K562 (cell line): ENCODE results near the gene MRPL4. TPM values are rescaled to one million over a fixed set of nuclear protein-coding genes. Genes with fewer than 3 reads are reported as not detected.
A peak's percentile ranks its signal among the peaks of the same experiment; 100 is the strongest.

Experiments
- ETS2 ChIP-seq: IDR thresholded peaks from 2 replicates; pipeline ENCODE4 v1.6.1; 2016; ENCODE audit warnings: borderline replicate concordance, missing genetic modification characterization, mild to moderate bottlenecking, moderate library complexity, missing compliant biosample characterization; ENCODE audit not compliant: poor library complexity, severe bottlenecking
- EZH2 ChIP-seq: IDR thresholded peaks from 2 replicates; pipeline ENCODE4 v1.6.1; 2012; ENCODE audit warnings: low read depth, mild to moderate bottlenecking, inconsistent platforms, low read length, borderline replicate concordance
- FOXA3 ChIP-seq, 2 experiments: fragments of 450-650 bp in 1 of 2; sonication (generic) in 1 of 2; formaldehyde crosslinking; IDR thresholded peaks in 1 of 2; conservative IDR thresholded peaks in 1 of 2; 2 replicates each; pipeline versions ENCODE4 v1.4.0 to v1.8.0; 2020 to 2022; ENCODE audit warnings: mild to moderate bottlenecking in 2 of 2, missing genetic modification reagents in 1 of 2
- GABPB1 ChIP-seq: sonication (generic); formaldehyde crosslinking; IDR thresholded peaks from 2 replicates; pipeline ENCODE4 v1.8.0; 2022; ENCODE audit warnings: mild to moderate bottlenecking, missing genetic modification reagents
- GATA2 ChIP-seq: sonication (generic); formaldehyde crosslinking; IDR thresholded peaks from 2 replicates; pipeline ENCODE4 v1.4.0; 2020; ENCODE audit warnings: mild to moderate bottlenecking, missing genetic modification reagents
- GTF2F1 ChIP-seq: IDR thresholded peaks from 2 replicates; pipeline ENCODE4 v1.6.1; 2011; ENCODE audit warnings: low read depth, low read length, improper control_type of control experiment
- KAT2B ChIP-seq: IDR thresholded peaks from one replicate; pipeline ENCODE4 v1.6.1; 2012; ENCODE audit warnings: low read depth, mild to moderate bottlenecking, control low read depth, inconsistent platforms, low read length, moderate library complexity
- MBD1 ChIP-seq: fragments of 250-450 bp; sonication (Bioruptor Pico); IDR thresholded peaks from 2 replicates; pipeline ENCODE4 v1.8.0; 2022; ENCODE audit warnings: inconsistent platforms
- MBD2 ChIP-seq: sonication (generic); IDR thresholded peaks from 2 replicates; pipeline ENCODE4 v1.6.1; 2016; ENCODE audit warnings: low read depth, borderline replicate concordance
- NCOA4 ChIP-seq: fragments of 450-650 bp; IDR thresholded peaks from 2 replicates; pipeline ENCODE4 v1.6.1; 2018; ENCODE audit warnings: mild to moderate bottlenecking; ENCODE audit not compliant: partially characterized antibody
- NFE2 ChIP-seq: IDR thresholded peaks from 2 replicates; pipeline ENCODE4 v1.6.1; 2014; ENCODE audit warnings: antibody characterized with exemption, low read depth
- SAFB2 ChIP-seq: fragments of 200-400 bp; formaldehyde crosslinking; IDR thresholded peaks from 2 replicates; pipeline ENCODE4 v1.6.1; 2018; ENCODE audit warnings: borderline replicate concordance, low read length, low read depth, moderate library complexity; ENCODE audit not compliant: severe bottlenecking
- SMAD1 ChIP-seq: fragments of 150-350 bp; IDR thresholded peaks from 2 replicates; pipeline ENCODE4 v1.6.1; 2014; ENCODE audit warnings: low read length, low read depth; ENCODE audit not compliant: partially characterized antibody
- SREBF1 ChIP-seq: fragments of 150-350 bp; IDR thresholded peaks from 2 replicates; pipeline ENCODE4 v1.6.1; 2014; ENCODE audit warnings: antibody characterized with exemption, low read depth, low read length, borderline replicate concordance
- ZBTB7A ChIP-seq: IDR thresholded peaks from 2 replicates; pipeline ENCODE4 v1.6.1; 2011; ENCODE audit warnings: low read depth, mild to moderate bottlenecking, low read length, moderate library complexity, borderline replicate concordance; ENCODE audit not compliant: control insufficient read depth
- ZFP91 ChIP-seq: sonication (generic); formaldehyde crosslinking; IDR thresholded peaks from 2 replicates; pipeline ENCODE4 v1.8.0; 2022; ENCODE audit warnings: mild to moderate bottlenecking, missing genetic modification reagents
- ZNF184 ChIP-seq: sonication (generic); formaldehyde crosslinking; IDR thresholded peaks from 2 replicates; pipeline ENCODE4 v1.5.0; 2020; ENCODE audit warnings: missing genetic modification reagents
- ZNF584 ChIP-seq: fragments of 200-800 bp; sonication (Bioruptor generic); IDR thresholded peaks from 2 replicates; pipeline ENCODE4 v1.6.1; 2016; ENCODE audit warnings: low read depth, mild to moderate bottlenecking, missing genetic modification characterization, missing compliant biosample characterization
- ZNF668 ChIP-seq: fragments of 250-450 bp; sonication (Bioruptor Pico); IDR thresholded peaks from 2 replicates; pipeline ENCODE4 v1.8.0; 2022; ENCODE audit warnings: mild to moderate bottlenecking, inconsistent platforms
- ZNF717 ChIP-seq: fragments of 250-450 bp; sonication (Bioruptor Pico); IDR thresholded peaks from 2 replicates; pipeline ENCODE4 v1.5.0; 2021
- ZNF79 ChIP-seq: fragments of 250-450 bp; sonication (Bioruptor Pico); IDR thresholded peaks from 2 replicates; pipeline ENCODE4 v1.4.0; 2020; ENCODE audit warnings: low read depth, mild to moderate bottlenecking, moderate library complexity
- polyA plus RNA-seq, 8 experiments: library from polyadenylated mRNA; depleted of rRNA in 4 of 8; stranded (reverse) in 5 of 8; unstranded in 3 of 8; fragments of >200 nt; fragmentation: Nextera tagmentation in 2 of 8; fragmentation: Illumina TruSeq in 1 of 8; extraction: Ambion mirVana in 2 of 8; extraction: Trizol in 1 of 8; gene quantifications; 2 replicates each; pipeline versions ENCODE4 v1.2.1 to v1.2.3, GENCODE V29; 2011 to 2014; ENCODE audit warnings: inconsistent platforms in 1 of 8, missing spikeins in 1 of 8
- total RNA-seq, 7 experiments: library from RNA; depleted of rRNA in 6 of 7; stranded (reverse); fragments of >200 nt in 6 of 7; fragmentation: Illumina TruSeq in 2 of 7; extraction: Trizol in 2 of 7; gene quantifications; 2 replicates each; pipeline versions ENCODE4 v1.2.1 to v1.2.3, GENCODE V29; 2011 to 2021; ENCODE audit warnings: low replicate concordance in 1 of 7
- TF ChIP-seq, protein P1 (sequence below): conservative IDR thresholded peaks from 2 replicates; pipeline ENCODE4 v1.6.1; 2011; ENCODE audit warnings: low read depth, mild to moderate bottlenecking, low read length; ENCODE audit not compliant: control insufficient read depth

MRPL4 gene
- total and polyA plus RNA-seq, 9 of the 15 experiments (the other 6 are each of a cell fraction or from before 2014, with no cell fraction given) = 1.4 to 239 (median 64.9) TPM

DNA sequence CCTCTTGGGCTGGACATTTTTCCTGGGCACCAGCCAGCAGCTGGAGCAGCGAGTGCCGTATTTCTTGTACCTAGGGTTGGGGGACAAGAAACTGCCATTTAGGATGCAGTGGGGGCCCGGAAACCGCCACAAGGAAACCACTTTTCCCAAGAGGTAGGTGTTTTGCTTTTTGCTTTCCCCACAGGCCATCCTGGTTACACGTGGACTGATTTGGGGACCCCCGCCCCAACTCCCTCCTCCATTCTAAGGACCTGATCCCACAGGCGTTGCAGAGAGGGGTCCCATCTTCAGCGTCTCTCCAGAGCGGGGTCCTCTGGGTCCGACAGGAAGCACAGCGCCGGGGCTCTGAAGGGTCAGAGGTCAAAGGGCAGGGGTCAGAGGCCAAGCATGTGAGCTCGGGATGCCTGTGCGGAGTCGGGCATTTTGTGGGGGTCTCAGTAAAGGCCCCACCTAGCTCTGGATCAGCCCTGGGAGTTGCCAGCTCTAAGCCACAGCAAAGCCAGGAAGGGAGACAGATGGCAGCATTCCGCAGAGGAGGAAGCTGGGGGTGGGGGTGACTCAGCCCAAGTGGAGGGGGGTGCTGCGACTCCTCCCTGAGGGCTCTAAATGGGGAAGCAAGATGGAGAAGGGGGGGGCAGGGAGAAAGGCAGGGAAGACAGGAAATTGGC is 53.3 kb downstream of the MRPL4 start (continued):
- TF ChIP-seq EZH2 (no peak), ZNF668 (CRISPR knock-in tag) (no peak), ZNF79 (CRISPR knock-in tag) (no peak), ZFP91 (no peak), KAT2B (no peak), NCOA4 (peak; percentile 25), MBD2 (0 out of 2 replicates have a peak, but pooled peaks have one; percentile 20), ZNF584 (no peak), NFE2 (peak; percentile 61), SREBF1 (no peak), GATA2 (CRISPR knock-in tag) (no peak), MBD1 (CRISPR knock-in tag) (no peak), GTF2F1 (no peak), ZNF717 (CRISPR knock-in tag) (no peak), ZBTB7A (peak; percentile 72; the same call in 1 of the 2 replicates), SAFB2 (no peak), ETS2 (no peak), GABPB1 (peak; percentile 41; the same call in 1 of the 2 replicates), FOXA3 (CRISPR knock-in tag; conservative IDR thresholded peaks at IDR 0.05 in 1 of 2, IDR thresholded peaks at IDR 0.05 in 1 of 2) (no peak), SMAD1 (no peak), ZNF184 (CRISPR knock-in tag) (no peak)
- TF ChIP-seq, protein P1, sequence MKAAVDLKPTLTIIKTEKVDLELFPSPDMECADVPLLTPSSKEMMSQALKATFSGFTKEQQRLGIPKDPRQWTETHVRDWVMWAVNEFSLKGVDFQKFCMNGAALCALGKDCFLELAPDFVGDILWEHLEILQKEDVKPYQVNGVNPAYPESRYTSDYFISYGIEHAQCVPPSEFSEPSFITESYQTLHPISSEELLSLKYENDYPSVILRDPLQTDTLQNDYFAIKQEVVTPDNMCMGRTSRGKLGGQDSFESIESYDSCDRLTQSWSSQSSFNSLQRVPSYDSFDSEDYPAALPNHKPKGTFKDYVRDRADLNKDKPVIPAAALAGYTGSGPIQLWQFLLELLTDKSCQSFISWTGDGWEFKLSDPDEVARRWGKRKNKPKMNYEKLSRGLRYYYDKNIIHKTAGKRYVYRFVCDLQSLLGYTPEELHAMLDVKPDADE = no peak
